PC-9 (cell line): ENCODE data around the gene TMC2. TPM values are rescaled to one million over a fixed set of nuclear protein-coding genes. Genes with fewer than 3 reads are reported as not detected.

ENCODE experiments used
- BruUV-seq: library from RNA; stranded (reverse); fragments of 400-500 nt; replicated peaks from 2 replicates; lab custom pipeline; 2021; lab: Mats Ljungman, UMichigan
- CTCF ChIA-PET: fragments of 300-600 bp; sonication (Branson Sonifier 250); formaldehyde crosslinking; loops from one replicate; lab custom pipeline; 2022; ENCODE audit warnings: antibody characterized with exemption; lab: Charles Lee
- POLR2A ChIA-PET: fragments of 300-600 bp; sonication (Branson Sonifier 250); formaldehyde crosslinking; loops from one replicate; lab custom pipeline; 2022; ENCODE audit warnings: antibody characterized with exemption; ENCODE audit not compliant: unreplicated experiment; lab: Charles Lee
- DNase-seq, 2 experiments: peaks; one replicate each; pipeline versions ENCODE4 v3.0.0 to v3.0.0-alpha.2; 2015 to 2022; ENCODE audit warnings: mixed read lengths in 1 of 2
- H2AFZ ChIP-seq: fragments of 200-600 bp; sonication (generic); 2 replicates; pipeline ENCODE4 v1.8.1; 2017; ENCODE audit warnings: antibody characterized with exemption
- H3F3A ChIP-seq: fragments of 200-600 bp; sonication (generic); 2 replicates; pipeline ENCODE4 v1.8.1; 2017; ENCODE audit warnings: antibody characterized with exemption, mild to moderate bottlenecking, low read depth; ENCODE audit not compliant: insufficient read depth
- H3K27ac ChIP-seq: fragments of 200-600 bp; sonication (generic); 2 replicates; pipeline ENCODE4 v1.6.1; 2016; ENCODE audit warnings: mixed run types
- H3K27me3 ChIP-seq: fragments of 200-600 bp; sonication (generic); 2 replicates; pipeline ENCODE4 v1.6.1; 2016; ENCODE audit warnings: low read depth, mixed run types; ENCODE audit not compliant: insufficient read depth
- H3K36me3 ChIP-seq: fragments of 200-600 bp; sonication (generic); 2 replicates; pipeline ENCODE4 v1.6.1; 2016; ENCODE audit warnings: low read depth, mixed run types
- H3K4me1 ChIP-seq: fragments of 200-600 bp; sonication (generic); replicated peaks from 2 replicates; pipeline ENCODE4 v1.6.1; 2016; ENCODE audit warnings: mixed run types; ENCODE audit not compliant: insufficient read depth
- H3K4me2 ChIP-seq: fragments of 200-600 bp; sonication (generic); 2 replicates; pipeline ENCODE4 v1.6.1; 2017; ENCODE audit warnings: mixed run types
- H3K4me3 ChIP-seq: fragments of 200-600 bp; sonication (generic); 2 replicates; pipeline ENCODE4 v1.6.1; 2016; ENCODE audit warnings: mixed run types
- H3K79me2 ChIP-seq: fragments of 200-600 bp; sonication (generic); 2 replicates; pipeline ENCODE4 v1.6.1; 2017; ENCODE audit warnings: low read depth, mixed run types
- H3K9me2 ChIP-seq: fragments of 200-600 bp; sonication (generic); 2 replicates; pipeline ENCODE4 v1.8.1; 2017; ENCODE audit warnings: mild to moderate bottlenecking; ENCODE audit not compliant: insufficient read depth
- H3K9me3 ChIP-seq: fragments of 200-600 bp; sonication (generic); 2 replicates; pipeline ENCODE4 v1.8.1; 2016; ENCODE audit warnings: low read depth; ENCODE audit not compliant: insufficient read depth
- H4K20me1 ChIP-seq: fragments of 200-600 bp; sonication (generic); 2 replicates; pipeline ENCODE4 v1.8.1; 2017; ENCODE audit not compliant: insufficient read depth
- CTCF ChIP-seq: fragments of 200-600 bp; sonication (generic); conservative IDR thresholded peaks from 2 replicates; pipeline ENCODE4 v1.6.1; 2017; ENCODE audit warnings: mixed run types, antibody characterized with exemption, mild to moderate bottlenecking, moderate library complexity
- EZH2 ChIP-seq: fragments of 200-600 bp; sonication (generic); IDR thresholded peaks from 2 replicates; pipeline ENCODE4 v1.8.0; 2017; ENCODE audit warnings: antibody characterized with exemption, low read depth
- intact Hi-C: fragments of 100-400 bp; cut with micrococcal nuclease; formaldehyde crosslinking; loops from one replicate; pipeline ENCODE4 v1.10.0; 2022; ENCODE audit not compliant: unreplicated experiment
- total RNA-seq: library from RNA; stranded (reverse); gene quantifications from 2 replicates; pipeline ENCODE4 v1.2.3, GENCODE V29; 2021

The TMC2 gene
- total RNA-seq, 1 experiment from 2014 or later = not detected

GRCh38 chr20:2671977-2672376, 135.6 kb downstream of the TMC2 start:
- CTCF ChIA-PET = no interaction called here
- no peak overlapping the region for H2AFZ ChIP-seq
- DNase-seq = no peak
- H3K9me3 ChIP-seq = no peaks in the 10 kb centered on the region
- H4K20me1 ChIP-seq = no peaks in the 10 kb centered on the region
- TF ChIP-seq EZH2 (no peak), CTCF (no peak; the same call in 1 of the 2 replicates)
- H3K27me3 ChIP-seq = peaks cover under 1% of the 10 kb centered on the region; the same call in 1 of the 2 replicates
- no peak overlapping the region for H3K4me3 ChIP-seq
- no peaks in the 10 kb centered on the region for H3K79me2 ChIP-seq
- intact Hi-C loops = no loop called here
- no peak overlapping the region for H3K27ac ChIP-seq
- H3K4me2 ChIP-seq = no peak overlapping the region
- POLR2A ChIA-PET = interaction anchor here (0.5 kb wide), 1 partner anchor 146 kb away, joined by 7 read pairs; no protein-coding TSS in a partner anchor
- no peaks in the 10 kb centered on the region for H3K36me3 ChIP-seq
- H3K9me2 ChIP-seq = no peaks in the 10 kb centered on the region
- no peaks in the 10 kb centered on the region for H3K4me1 ChIP-seq
- H3F3A ChIP-seq = no peaks in the 10 kb centered on the region
- no TSS peak for BruUV-seq

GRCh38 chr20:2672446-2672845, 136.1 kb downstream of the TMC2 start:
- no peaks in the 10 kb centered on the region for H3K4me1 ChIP-seq
- POLR2A ChIA-PET = no interaction called here
- no peak overlapping the region for H3K4me2 ChIP-seq
- H2AFZ ChIP-seq = no peak overlapping the region
- no TSS peak for BruUV-seq
- DNase-seq = no peak
- H3K9me3 ChIP-seq = no peaks in the 10 kb centered on the region
- intact Hi-C loops = no loop called here
- no peaks in the 10 kb centered on the region for H3K79me2 ChIP-seq
- H3K4me3 ChIP-seq = no peak overlapping the region
- peaks cover 5% of the 10 kb centered on the region for H3K27me3 ChIP-seq
- no peaks in the 10 kb centered on the region for H3F3A ChIP-seq
- H3K36me3 ChIP-seq = no peaks in the 10 kb centered on the region
- H3K27ac ChIP-seq = no peak overlapping the region
- H4K20me1 ChIP-seq = no peaks in the 10 kb centered on the region
- H3K9me2 ChIP-seq = no peaks in the 10 kb centered on the region
- TF ChIP-seq EZH2 (no peak), CTCF (no peak)
- CTCF ChIA-PET = no interaction called here

DNA sequence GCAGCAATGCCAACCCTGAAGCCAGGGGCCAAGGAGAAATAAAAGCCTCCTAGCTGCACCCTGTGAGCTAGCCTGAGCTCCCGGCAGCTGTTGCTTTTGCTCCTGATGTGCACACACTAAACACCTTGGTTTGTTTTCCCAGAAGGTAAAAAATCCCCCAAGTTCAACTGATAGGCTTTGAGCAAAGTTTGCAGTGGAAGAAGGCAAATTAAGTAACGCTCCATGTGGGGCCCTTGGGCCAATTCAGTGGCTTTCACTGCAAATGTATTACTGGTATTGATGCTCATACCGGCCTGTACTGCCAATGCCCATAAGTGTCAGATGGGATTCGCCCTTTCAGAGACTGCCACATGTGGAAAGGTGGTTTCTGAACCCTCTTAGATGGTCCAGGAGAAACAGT, 137.1 kb downstream of the TMC2 start:
- no peak overlapping the region for H2AFZ ChIP-seq
- ChIA-PET CTCF (interaction anchor here (0.7 to 0.8 kb wide), 4 partner anchors 9 to 1905 kb away, joined by 3 to 17 read pairs (median 5); partner anchors contain the start of genes IDH3B and SLC52A3), POLR2A (interaction anchor here (0.5 to 0.7 kb wide), 3 partner anchors 133 to 418 kb away, joined by 4 to 6 read pairs (median 5); no protein-coding TSS in a partner anchor)
- no peaks in the 10 kb centered on the region for H3F3A ChIP-seq
- TF ChIP-seq CTCF (no peak), EZH2 (no peak)
- H3K36me3 ChIP-seq = no peaks in the 10 kb centered on the region
- no peak overlapping the region for H3K4me3 ChIP-seq
- H4K20me1 ChIP-seq = no peaks in the 10 kb centered on the region
- no peak overlapping the region for H3K4me2 ChIP-seq
- H3K79me2 ChIP-seq = no peaks in the 10 kb centered on the region
- no peaks in the 10 kb centered on the region for H3K9me3 ChIP-seq
- DNase-seq = no peak
- no peak overlapping the region for H3K27ac ChIP-seq
- H3K9me2 ChIP-seq = no peaks in the 10 kb centered on the region
- intact Hi-C loops = no loop called here
- no TSS peak for BruUV-seq
- peaks cover 5% of the 10 kb centered on the region for H3K27me3 ChIP-seq
- H3K4me1 ChIP-seq = no peaks in the 10 kb centered on the region
